HG02840 (cell line): ENCODE measurements around the gene SSR4.
"Not testable (repeated sequence)": the region's sequence is repeated elsewhere in the genome, so short reads cannot be mapped to it uniquely, and the experiment has no call there.

Experiments
- ATAC-seq: cut with Tn5 transposase; IDR thresholded peaks from one replicate; pipeline ENCODE4 v1.9.1; 2021; ENCODE audit warnings: mild to moderate bottlenecking, moderate library complexity, moderate number of reproducible peaks; ENCODE audit not compliant: unreplicated experiment, low FRiP score

SSR4 gene

DNA sequence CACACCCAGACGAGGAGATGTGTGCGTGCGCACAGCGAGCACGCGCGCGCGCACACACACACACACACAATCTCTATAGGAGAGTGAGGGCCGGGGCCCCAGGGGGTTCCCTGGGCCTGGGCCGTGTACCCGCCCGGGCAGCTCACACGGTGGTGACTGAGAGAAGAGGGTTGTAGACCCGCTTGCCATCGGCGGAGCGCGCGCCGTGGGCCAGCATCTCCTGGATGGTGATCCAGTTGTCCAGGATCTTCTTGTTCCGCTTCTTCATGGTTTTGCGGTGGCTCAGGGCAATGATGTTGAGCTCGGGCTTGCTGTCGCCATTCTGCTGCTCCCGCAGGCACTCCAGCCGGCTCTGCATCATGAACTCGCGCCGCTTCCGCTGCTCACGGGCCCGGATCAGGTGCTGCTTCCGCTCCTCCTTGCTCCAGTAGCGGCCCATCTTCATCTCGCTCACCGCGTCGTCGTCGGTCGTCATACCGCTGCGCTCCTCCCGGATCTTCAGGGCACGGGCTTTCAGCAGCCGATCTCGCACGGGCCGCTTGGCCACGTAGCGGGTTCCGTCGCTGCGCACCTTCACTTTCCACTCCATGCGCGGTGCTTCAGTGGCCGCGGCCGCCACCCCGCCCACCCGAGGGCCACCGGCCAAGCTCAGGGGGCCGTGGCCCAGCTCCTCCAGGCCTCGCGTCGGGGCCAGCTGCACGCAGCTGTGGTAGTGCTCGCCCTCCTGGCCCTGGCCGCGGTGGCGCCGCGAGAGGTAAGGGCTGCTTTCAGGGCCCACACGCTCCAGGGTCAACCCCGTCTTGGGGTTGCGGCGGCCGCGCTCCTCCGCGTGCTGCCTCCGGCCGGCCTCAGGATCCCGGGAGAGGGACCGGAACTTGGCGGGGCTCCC, 9.0 kb downstream of the SSR4 start:
- no peak for ATAC-seq

DNA sequence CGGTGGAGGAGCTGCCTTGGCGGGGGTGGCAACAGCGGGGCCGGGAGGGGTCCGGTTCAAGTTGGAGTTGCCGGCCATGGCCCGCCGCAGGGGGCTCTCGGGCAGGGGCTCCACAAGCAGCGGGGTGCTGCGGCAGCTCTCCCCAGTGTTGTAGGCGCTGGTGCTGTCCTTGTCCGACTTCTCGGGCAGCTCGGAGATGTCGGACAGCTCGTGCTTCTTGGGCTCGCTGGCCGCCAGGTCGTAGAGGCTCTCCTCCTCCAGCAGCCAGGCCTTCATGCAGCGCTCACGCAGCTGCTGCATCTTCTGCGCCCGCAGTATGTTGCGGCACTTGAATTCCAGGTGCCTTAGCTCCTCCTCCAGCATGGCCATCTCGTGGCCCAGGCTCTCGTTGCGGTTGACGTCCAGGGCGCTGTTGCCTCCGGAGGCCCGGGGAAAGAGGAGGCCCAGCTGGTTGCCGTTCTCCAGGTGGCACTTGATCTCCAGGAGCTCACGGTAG, 9.7 kb downstream of the SSR4 start:
- no peak for ATAC-seq

DNA sequence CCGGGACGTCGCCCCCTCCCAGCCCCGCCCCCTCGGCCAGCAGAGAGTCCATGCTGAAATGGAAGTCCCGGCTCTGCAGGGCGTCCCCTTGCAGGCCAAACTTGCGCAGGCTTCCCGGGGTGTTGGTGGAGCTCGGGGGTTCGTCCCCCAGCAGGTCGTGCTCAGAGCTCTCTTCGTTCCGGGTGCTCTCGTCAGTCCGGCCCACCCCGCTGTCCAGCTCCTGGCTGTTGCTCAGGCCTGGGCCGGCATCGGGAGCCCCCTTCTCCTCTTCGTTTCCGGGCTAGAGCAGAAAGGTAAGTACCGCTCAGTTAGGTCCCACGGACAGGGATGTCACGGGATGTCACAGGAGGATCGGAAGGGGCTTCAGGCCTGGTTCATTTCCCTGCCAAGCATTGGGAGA, 10.2 kb downstream of the SSR4 start:
- no peak for ATAC-seq

DNA sequence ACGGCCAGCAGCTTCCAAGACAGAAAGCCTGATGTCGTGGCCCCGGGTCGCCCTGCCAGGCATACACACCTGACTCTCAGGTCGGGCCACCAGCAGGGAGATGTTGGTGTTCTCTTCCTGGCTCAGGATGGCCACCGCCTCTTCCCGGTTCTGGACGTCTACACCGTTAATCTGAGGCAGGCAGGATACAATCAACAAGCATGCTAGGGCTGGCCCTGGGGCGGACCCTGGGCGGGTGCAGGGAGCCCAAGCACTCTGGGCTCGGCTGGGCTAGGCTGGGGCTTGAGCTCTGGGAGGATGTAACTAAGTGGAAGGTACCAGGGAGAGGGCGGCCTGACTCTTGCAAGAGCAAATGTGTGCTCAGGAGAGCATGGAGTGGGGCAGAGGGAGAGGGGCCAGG, 11.0 kb downstream of the SSR4 start:
- ATAC-seq, result no peak

DNA sequence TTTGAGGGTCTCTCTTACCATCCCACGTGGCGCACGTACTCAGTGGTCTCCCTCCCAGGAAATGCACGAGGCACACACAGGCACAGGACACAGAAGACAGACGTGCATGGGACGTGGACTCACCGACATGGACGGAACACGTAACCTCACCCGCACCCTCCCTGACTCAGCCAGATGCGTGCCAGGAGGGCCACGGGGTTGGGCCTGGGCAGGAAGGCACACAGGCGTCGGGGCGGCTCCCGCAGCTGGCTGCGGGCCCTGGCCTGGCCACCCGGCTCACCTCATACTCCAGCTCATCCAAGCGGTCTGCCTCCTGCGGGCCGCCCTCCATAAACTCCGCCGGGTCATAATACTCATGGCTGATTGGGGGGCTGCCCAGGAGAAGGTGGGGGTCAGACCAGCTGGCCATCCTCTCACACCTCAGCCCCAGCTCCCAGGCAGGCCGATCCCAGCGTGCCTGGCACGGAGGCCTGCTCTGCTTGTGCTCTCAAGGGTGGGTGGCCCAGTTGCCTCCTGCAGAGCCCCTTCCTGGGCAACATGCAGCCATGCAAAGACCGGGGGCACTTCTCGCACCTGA, 12.6 kb downstream of the SSR4 start:
- ATAC-seq, result no peak

DNA sequence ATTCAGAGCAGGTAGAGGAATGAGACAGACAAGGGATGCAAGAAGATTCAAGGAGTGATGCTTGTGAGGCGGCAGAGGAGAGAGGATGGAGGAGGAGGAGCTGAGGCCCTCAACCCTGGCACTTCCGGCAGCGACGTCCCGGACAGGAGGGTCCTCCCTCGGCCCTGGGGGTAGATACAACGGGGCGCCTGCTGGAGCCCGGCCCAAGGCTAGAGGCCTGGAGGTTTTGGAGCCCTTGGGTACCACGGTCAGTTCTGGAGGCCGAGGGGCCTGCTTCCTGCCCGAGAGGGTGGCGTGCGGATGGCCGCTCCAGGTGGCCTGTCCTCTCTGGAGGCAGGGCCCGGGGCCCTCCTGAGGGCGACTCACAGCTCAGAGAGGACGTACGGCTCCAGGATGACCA, 13.5 kb downstream of the SSR4 start:
- no peak for ATAC-seq

DNA sequence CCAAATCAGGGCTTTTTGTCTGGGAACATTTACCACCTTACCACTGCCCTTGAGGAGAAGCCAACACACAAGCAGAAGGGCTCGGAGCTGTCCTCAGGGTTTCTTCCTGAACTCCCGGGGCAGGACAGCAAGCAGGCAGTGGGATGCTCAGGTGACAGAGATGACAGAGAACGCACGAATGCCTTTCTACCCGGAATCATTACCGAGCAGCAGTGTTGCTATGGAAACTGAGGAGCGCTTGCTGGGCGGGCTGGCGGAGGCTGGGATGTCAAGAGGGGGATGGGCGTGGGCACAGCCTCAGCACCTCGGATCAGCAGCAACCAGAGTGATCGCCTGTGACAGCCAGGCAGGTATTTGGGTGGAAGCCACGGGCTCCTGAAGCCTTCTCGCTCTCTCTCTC, 17.8 kb downstream of the SSR4 start:
- ATAC-seq, result no peak

DNA sequence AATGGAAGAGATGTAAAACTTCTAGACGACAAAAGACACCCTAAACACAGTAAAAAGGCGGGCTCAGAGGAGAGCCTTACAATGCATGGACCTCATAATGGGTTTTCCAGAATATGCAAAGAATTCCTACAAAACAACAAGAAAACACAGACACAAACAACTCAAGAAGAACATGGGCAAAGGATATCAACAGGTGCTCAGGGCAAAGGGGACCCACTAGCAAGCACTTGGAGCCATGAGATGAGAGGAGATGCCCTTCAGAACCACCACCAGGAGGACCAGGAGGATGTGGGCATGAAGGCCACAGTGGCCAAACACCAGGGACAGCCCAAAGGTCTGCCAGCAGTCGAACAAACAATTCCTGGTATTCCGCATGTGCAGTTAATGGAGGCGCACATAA, 18.7 kb downstream of the SSR4 start:
- ATAC-seq, result no peak

DNA sequence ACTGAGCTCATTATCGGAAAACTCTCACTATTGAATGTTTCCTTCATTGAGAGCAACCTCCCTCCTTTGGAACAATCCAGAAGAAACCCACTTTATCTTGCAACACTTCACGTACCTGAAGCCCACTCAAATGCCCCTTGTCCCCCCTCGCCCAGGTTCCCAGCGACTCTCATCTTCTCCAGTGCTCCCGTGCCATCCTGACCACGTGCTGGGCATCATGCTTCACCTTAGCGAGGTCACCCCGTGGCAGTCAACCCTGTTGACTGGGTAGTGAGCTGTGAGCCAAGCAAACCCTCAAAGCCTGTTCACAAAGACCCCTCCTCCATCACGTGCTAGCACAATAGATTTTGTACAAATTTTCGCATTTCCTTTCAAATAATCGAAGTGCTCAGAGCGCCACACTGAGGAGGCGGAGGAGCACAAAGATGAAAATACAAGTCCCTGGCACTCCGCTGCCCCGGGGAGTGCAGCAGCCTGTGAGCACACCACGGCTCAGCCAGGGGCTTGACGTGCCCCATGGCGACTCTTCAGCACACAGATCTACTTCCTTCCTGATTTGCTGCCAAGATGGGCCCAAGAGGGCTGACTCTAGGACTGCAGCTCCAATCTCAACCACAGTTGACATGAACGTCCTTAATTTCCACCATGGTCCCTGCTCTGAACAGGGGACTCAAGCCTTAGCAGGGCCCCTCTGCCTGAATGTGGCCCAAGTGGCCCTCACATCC, 20.3 kb downstream of the SSR4 start:
- ATAC-seq, result no peak

DNA sequence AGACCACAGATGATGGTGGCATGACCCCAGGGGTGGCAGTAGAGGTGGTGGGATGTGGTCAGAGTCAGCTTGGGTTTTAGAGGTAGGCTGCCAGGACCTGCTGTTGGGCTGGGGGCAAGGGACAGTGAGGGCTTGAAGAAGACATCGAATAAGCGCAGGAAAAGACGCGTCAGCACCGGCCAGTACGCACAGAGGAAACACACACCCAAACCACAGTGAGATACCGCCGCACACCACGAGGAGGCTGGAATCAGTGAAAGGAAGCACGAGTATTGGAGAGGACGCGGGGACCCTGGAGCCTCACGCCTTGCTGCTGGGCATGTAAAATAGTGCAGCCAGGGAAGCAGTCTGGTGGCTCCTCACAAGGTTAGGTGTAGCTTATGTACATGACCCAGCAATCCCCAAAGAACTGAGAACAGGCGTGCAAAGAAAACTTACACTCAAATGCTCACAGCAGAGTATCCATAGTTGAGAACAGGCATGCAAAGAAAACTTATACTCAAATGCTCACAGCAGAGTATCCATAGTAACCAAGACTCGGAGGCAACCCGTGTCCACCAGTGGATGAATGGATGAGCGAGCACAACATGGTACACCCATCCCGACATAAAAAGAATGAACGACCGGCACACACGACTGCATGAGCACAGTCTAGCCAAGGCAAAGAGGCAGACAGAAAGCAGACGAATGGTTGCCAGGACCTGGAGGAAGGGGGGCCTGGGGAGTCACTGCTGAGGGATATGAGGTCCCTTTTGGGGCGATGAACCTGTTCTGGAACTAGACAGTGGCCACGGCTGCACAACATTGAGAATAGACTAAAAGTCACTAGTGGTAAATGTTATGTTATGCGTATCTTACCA, 22.6 kb downstream of the SSR4 start:
- no peak for ATAC-seq

DNA sequence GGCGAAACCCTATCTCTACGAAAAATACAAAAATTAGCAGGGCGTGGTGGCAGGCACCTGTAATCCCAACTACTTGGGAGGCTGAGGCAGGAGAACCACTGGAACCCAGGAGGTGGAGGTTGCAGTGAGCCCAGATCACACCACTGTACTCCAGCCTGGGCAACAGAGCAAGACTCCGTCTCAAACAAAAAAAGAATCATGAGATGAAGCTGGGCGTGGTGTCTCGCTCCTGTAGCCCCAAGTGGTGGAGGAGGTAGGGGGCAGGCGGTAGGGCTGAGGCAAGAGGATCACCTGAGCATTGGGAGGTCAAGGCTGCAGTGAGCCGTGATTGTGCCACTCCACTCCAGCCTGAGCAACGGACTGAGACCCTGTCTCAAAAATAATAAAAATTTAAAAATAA, 23.6 kb downstream of the SSR4 start:
- not testable (repeated sequence) for ATAC-seq

DNA sequence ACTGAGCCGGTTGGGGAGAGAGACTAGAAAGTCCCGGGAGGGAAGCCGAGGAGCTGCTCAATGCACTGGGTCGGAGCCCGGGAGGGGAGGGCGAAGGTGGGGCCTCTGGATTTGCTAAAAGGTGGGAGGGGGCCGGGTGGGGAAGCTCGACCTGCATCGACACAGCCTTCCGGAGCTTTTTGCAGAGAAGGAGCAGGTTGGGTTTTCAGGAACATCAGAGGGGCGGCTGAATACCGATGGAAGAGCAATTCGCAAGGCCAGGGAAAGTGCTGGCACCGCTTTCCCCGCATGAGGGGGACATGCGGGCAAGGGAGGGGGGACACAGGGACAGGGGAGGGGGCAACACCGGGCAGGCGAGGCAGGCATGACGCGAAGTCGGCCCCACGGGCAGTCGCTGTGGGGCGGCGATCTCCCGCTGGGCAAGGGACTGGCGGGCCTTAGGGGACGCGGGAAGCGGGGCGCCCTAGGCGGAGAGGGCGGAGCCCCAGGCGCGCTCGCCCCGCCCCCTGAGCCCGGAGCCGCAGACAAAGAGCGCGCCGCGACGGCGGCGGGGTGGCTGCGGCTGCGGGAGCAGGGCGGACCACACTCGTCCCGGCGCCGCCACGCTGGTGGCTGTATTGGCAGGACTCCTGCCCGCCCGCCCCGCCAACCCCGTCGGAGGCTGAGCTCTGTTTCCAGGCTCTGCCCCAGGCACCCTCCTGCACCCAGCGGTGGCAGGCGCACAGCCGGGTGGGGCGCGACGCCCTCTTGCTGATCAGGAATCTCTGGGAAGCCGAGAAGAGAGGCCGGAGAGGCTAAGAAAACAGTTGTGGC, 24.3 kb downstream of the SSR4 start:
- no peak for ATAC-seq

DNA sequence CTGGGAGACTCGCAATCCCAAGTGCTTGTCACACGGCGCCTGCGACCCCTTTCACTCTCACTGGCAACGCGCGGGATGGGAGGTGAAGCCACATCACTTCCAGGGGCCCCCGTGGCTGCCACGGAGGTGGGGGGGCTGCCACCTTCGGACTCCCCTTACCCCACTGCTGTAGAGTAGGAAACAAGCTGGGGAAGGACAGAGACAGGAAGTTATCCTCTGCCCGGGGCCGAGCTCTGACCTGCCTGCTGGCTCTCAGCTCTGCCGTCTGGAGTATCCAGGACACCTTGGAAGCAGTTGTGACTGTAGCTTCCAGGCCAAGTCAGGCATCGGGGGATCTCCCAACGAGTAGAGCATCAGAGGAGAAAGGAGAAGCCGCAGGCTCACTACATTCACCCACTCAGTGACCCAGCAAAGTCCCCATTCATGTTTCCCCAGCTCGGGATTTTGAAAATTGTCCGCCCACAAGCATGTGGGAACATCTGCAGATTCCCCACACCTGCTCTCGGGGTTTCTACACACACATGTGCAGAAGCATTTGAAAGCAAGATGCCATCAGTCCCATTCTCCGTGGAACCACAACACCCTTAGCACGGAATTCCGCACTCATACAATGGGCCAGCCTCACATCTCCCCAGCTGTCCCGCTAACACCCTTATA, 25.0 kb downstream of the SSR4 start:
- no peak for ATAC-seq

DNA sequence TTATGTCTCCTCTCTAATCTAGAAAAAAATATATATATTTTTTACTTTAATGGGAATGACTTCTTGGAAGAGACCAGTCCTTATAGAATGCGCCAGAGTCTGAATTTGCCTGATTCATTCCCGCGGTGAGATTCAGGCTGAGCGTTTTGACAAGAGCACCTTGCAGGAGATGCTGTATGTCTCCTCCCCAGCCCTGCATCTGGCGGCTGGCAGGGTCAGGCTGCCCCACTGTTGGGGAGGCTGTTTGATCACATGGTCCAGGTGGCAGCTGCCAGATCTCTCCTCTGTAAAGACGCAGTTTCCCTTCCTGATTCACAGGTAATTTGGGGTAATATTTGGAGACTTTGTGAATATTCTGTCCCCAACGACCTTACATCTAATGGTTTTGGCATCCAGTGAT, 26.1 kb downstream of the SSR4 start:
- ATAC-seq, result no peak

DNA sequence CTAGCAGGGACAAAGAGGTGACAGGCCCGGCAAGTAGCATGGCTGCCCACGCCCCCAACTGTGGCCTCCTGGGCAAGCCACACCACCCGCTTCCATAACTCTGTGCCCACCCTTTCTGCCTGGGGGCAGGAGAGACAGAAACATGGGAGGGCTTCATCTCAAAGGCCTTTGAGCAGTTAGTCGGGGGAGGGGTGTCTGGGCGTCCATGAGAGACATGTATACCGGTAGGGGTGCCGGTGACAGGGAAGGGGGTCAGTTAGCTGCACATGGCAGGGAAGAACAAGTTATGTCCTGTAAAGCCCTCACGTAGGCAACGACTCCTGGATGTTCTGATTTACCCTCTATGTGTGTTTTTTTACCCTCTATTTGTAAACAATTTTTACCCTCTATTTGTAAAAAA, 26.6 kb downstream of the SSR4 start:
- ATAC-seq, result no peak

DNA sequence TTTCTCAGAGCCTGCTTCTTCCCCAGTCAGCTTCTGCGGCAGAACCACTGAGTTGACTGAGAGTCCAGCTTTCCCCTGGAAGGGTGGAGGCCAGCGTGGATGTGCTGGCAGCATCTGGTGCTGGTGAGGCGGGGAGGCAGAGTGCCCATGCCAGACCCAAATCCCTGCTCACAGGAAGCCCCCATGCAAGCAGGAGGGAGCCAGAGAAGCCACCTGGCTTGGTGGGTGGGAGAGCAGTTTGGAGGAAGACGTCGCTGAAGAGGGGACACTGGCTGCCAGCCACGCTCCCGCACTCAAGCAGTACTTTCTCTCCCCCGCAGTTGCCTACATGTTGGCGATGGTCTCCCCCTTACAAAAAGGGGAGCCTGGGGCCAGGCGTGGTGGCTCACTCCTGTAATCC, 29.9 kb downstream of the SSR4 start:
- no peak for ATAC-seq

DNA sequence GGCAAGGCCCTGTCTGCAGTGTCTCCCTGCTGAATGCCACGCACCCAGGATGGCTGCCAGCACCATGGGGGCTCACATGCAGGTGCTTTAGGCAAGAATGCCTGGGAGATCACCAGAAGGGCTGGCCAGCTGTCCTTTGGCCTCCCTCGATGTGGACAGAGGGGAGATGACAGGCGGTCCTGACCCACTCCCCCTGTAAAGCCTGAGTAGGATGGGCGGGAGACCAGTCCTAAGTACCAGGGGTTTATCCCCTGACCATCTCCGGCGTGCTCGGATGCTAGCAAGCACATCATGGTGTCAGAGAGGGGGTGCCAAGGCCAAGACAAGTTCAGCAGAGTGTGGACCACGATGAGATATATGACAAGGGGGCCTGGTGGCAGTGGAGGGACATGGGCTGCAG, 30.6 kb downstream of the SSR4 start:
- no peak for ATAC-seq

DNA sequence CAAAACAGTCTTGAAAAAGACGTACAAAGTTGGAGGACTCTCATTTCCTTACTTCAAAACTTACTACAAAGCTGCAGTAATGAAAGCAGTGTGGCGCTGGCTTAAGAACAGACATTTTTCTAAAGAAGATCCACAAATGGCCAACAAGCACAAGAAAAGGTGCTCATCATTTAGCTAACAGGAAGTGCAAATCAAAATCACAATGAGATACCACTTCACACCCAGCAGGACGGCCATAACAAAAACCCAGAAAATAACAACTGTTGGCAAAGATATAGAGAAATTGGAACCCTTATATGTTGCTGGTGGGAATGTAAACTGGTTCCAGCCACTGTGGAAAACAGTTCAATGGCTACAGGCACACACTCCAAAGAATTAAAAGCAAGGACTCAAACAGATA, 32.5 kb downstream of the SSR4 start:
- ATAC-seq, result no peak

DNA sequence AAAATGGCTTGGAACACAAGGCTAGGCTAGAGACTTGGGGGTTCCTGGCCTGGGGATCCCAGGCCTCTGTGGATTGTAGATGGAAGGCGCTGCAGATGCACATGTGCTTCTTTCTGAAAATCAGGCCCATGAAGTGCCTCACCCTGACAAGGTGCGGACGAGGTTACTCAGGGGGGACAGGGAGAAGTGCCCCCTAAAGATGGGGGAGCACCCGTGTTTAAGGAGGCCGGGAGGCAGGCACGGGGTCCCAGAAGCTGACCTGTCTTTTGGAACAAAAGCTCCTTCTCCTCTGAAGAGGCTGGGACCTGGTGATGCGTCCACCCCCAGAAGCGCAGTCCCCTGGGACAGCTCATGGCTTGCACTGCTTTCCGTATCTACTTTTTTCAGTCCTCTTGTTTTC, 33.4 kb downstream of the SSR4 start:
- ATAC-seq, result no peak
